ENCODE results near the gene CASK. TPM values are rescaled to one million over a fixed set of nuclear protein-coding genes. Genes with fewer than 3 reads are reported as not detected.
"Not testable (repeated sequence)": the region's sequence is repeated elsewhere in the genome, so short reads cannot be mapped to it uniquely, and the experiment has no call there.

The CASK gene
- total RNA-seq, 1 donor from 2014 or later = 13.4 TPM

DNA sequence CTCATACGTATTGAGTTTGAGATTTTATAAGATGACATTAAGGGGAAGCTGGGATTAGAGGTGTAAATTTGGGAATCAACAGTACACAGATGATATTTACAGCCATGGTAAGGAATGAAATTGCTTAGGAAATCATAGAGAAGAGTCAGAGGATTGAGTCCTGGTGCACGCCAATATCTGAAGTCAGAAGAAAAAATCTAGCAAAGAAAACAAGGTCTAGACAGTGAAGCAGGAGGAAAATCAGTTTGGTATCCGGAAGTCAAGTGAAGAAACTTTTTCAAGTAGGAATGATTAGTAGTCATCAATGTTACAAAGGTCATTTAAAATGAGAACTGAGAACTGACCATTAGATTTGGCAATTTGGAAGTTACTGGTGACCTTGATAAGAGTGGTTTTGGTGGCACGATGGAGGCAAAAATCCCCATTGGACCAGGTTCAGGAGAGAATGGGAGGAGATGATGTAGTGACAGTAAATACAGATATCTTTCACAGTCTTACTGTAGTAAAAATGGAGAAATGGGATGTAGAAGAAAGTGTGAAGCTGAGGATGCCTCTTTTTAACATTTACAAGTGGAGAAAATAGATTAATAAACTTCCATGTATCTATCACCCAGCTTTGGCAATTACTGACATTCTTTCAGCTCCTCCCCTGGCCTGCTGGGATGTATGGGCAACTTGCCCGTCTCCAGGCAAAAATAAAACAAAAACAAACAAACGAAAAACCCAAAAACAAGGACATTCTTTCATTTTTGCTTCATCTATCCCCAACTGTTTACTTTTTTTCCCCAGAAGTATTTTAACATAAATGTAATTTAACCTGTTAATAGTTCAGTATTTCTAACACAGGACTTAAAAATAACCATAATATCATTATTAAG, 245.9 kb downstream of the CASK start:
- Histone ChIP-seq H3K36me3 (no peaks in the 10 kb centered on the region), H3K27me3 (ENCODE audit: low read depth) (no peaks in the 10 kb centered on the region), H3K27ac (replicated peaks) (peak overlapping the region; percentile 19), H3K4me1 (no peaks in the 10 kb centered on the region), H3K4me3 (no peak overlapping the region), H3K9me3 (replicated peaks) (no peaks in the 10 kb centered on the region)
- TF ChIP-seq, protein P1, sequence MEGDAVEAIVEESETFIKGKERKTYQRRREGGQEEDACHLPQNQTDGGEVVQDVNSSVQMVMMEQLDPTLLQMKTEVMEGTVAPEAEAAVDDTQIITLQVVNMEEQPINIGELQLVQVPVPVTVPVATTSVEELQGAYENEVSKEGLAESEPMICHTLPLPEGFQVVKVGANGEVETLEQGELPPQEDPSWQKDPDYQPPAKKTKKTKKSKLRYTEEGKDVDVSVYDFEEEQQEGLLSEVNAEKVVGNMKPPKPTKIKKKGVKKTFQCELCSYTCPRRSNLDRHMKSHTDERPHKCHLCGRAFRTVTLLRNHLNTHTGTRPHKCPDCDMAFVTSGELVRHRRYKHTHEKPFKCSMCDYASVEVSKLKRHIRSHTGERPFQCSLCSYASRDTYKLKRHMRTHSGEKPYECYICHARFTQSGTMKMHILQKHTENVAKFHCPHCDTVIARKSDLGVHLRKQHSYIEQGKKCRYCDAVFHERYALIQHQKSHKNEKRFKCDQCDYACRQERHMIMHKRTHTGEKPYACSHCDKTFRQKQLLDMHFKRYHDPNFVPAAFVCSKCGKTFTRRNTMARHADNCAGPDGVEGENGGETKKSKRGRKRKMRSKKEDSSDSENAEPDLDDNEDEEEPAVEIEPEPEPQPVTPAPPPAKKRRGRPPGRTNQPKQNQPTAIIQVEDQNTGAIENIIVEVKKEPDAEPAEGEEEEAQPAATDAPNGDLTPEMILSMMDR (IDR thresholded peaks at IDR 0.05; ENCODE audit: borderline replicate concordance) = no peak
- DNase-seq = no peak
- intact Hi-C loops (cut with micrococcal nuclease) = no loop called here

DNA sequence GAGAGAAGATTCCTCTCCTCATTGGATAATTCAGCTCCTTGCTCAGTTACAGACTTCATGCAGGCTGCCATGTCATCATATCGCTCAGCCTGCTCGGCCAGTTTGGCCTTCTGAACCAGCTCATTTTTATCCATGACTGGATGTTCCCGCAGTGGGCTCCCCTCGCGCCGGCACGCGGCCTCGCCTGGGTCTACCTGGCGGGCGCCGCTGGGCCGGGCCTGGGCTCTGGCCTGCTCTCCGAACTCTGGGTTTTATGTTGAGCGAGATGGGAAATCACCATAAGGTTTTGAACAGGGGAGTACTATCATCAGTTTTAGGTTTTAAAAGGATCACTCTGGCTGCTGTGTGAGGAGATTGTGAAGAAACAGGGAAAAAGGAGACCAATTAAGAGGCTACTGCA, 247.0 kb downstream of the CASK start:
- H3K27ac ChIP-seq (replicated peaks); H3K4me1 ChIP-seq; H3K27me3 ChIP-seq (ENCODE audit: low read depth); H3K36me3 ChIP-seq; DNase-seq; H3K4me3 ChIP-seq; intact Hi-C loops (cut with micrococcal nuclease); H3K9me3 ChIP-seq (replicated peaks): not testable (repeated sequence)

DNA sequence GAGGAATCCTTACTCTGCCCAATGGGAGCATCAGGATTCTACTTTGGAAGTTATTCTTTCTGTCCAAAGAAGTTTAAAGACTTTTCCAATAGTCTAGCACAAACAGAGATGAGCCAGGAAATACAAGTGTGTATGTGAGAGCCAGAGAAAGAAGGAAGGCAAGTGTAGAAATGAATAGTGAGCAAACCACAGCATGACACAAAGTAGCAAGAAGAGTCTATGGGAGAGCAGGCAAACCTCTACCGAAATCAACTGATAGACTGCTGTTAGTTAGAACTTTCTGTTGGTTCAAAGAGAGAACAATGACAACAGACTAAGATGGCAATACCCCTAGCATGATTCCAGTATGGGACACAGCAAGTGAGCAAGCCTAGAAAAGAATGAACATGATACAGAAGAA, 250.7 kb downstream of the CASK start:
- TF ChIP-seq, protein P1 (IDR thresholded peaks at IDR 0.05; ENCODE audit: borderline replicate concordance) = no peak
- intact Hi-C loops (cut with micrococcal nuclease) = no loop called here

DNA sequence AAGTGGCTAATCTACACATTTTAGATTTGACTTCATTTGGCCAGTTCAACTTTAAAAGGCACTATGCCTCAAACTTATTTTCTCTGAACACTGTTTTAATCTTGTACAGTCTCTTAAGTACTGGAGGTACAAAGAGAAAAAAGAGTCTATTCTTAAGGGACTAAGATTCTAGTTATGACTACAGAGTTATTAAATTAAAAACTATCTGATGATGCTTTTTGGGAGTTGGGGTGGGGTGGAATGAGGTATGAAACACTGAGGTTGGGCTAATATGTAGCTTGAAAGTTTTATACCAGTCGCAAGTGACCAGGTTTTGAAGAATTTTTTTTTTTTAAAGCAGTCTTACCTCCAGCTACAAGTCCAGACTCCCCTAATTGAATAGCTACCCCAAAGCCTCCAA, 252.3 kb downstream of the CASK start:
- Histone ChIP-seq H3K27ac (replicated peaks) (no peak overlapping the region), H3K36me3 (no peaks in the 10 kb centered on the region), H3K4me1 (peaks cover 5% of the 10 kb centered on the region), H3K4me3 (no peak overlapping the region), H3K27me3 (ENCODE audit: low read depth) (no peaks in the 10 kb centered on the region), H3K9me3 (replicated peaks) (no peaks in the 10 kb centered on the region)
- TF ChIP-seq, protein P1 (IDR thresholded peaks at IDR 0.05; ENCODE audit: borderline replicate concordance) = no peak
- DNase-seq = no peak
- intact Hi-C loops (cut with micrococcal nuclease) = no loop called here

More for the DNA sequence above, 250.7 kb downstream of the CASK start:
- H3K9me3 ChIP-seq (replicated peaks) = no peaks in the 10 kb centered on the region
- DNase-seq = no peak
- no peaks in the 10 kb centered on the region for H3K36me3 ChIP-seq
- no peaks in the 10 kb centered on the region for H3K4me1 ChIP-seq
- H3K27ac ChIP-seq (replicated peaks) = no peak overlapping the region
- no peaks in the 10 kb centered on the region for H3K27me3 ChIP-seq (ENCODE audit: low read depth)
- H3K4me3 ChIP-seq = no peak overlapping the region

DNA sequence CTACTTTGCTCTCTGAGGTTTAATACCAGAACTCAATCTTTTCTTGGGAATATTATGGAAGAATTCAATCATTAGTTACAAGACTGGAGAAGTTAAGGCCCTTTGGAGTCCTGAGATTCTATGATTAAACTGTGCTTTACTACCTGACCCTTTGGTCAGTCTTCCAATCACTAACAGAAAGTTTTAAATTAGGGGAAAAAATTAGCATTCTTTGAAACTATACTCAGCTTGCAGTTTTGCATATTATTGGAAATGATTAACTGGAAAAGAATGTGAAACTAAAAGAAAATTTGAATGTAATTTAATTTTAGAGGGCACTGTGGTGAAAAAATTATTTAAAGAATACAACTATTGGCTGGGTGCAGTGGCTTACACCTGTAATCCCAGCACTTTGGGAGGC, 253.2 kb downstream of the CASK start:
- H3K4me1 ChIP-seq = peaks cover 12% of the 10 kb centered on the region
- DNase-seq = no peak
- H3K4me3 ChIP-seq = no peak overlapping the region
- intact Hi-C loops (cut with micrococcal nuclease) = no loop called here
- H3K36me3 ChIP-seq = no peaks in the 10 kb centered on the region
- no peaks in the 10 kb centered on the region for H3K9me3 ChIP-seq (replicated peaks)
- no peaks in the 10 kb centered on the region for H3K27me3 ChIP-seq (ENCODE audit: low read depth)
- TF ChIP-seq, protein P1 (IDR thresholded peaks at IDR 0.05; ENCODE audit: borderline replicate concordance) = no peak
- H3K27ac ChIP-seq (replicated peaks) = no peak overlapping the region

DNA sequence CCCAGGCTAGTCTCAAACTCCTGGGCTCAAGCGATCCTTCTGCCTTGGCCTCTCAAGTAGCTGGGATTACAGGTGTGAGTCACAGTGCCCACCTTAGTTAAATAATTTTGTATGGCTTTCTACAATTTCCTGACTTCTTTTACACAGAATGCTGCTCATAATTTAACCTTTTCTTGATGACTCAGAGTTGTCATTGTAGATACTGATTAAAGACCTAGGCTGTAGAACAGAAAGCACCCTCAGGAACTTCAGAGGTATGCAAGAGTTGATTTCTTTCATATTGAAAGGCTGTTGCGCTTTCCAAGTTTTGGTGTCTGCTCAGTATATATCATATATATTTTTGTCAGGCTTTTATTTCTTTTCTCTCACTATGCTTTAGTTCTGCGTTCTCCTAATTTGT, 255.7 kb downstream of the CASK start:
- H3K36me3 ChIP-seq = no peaks in the 10 kb centered on the region
- TF ChIP-seq, protein P1 (IDR thresholded peaks at IDR 0.05; ENCODE audit: borderline replicate concordance) = no peak
- H3K27me3 ChIP-seq (ENCODE audit: low read depth) = no peaks in the 10 kb centered on the region
- no peak overlapping the region for H3K27ac ChIP-seq (replicated peaks)
- H3K4me3 ChIP-seq = no peak overlapping the region
- peaks cover 16% of the 10 kb centered on the region for H3K4me1 ChIP-seq
- intact Hi-C loops (cut with micrococcal nuclease) = loop anchor here (5.0 kb wide), 1 partner anchor 60 kb away; no protein-coding TSS in a partner anchor
- no peak for DNase-seq
- no peaks in the 10 kb centered on the region for H3K9me3 ChIP-seq (replicated peaks)

Data from left ventricle myocardium inferior (tissue), 1 donor.